ENCODE measurements around the gene PTPRN2. TPM values are rescaled to one million over a fixed set of nuclear protein-coding genes. Genes with fewer than 3 reads are reported as not detected.
"Not testable (repeated sequence)": the region's sequence is repeated elsewhere in the genome, so short reads cannot be mapped to it uniquely, and the experiment has no call there.

Gene PTPRN2
- total and polyA plus RNA-seq, 5 experiments from 2014 or later, result 0.69 to 1.5 (median 0.99) TPM

DNA sequence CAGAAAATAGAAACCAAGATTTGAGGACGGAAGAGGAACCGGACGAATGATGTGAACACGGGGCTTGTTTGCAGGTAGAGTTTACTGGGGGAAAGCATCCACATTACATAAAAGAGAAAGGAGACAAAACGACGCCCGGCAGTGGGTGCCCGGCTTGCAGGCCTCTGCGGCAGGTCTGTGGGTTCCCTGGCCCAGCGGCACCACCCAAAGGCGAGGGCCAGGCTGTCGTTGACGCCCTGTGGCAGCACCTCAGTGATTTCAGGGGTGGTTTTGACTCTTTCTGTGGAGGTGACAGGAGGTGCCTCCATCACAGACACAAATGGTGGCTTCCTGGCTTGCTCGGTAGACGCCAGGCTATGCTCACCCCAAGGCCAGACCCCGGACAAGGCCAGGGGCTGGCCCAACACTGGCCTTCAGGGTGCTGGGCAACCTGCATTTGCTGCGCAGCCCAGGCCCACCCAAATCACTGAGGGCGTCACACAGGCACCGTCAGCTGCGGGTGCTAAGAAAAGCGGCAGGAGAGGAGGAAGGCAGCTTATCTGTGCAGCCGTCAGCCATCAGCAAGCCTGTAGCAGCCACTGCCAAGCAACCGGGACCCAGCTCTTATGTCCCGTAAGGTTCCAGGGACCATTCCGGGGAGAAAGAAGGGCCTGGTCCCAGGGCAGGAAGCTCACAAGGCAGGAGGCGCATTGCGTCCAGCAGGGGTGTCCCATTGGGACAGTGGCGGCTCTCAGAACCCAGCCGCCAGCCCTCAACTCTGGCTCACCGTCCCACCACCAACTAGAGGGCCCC lies 230.3 kb downstream of the PTPRN2 start:
- POLR2A ChIA-PET, result no interaction called here
- Mint-ChIP-seq H3K9me3 (peaks cover 10 to 30% (median 17%) of the 10 kb centered on the region in 9 donors), H3K27me3 (peaks cover 5 to 25% (median 18%) of the 10 kb centered on the region in 5 donors), H3K27ac (peak overlapping the region in 1 of 10 donors; percentile 56), H3K4me1 (no peaks in the 10 kb centered on the region), H3K4me3 (no peak overlapping the region), H3K36me3 (peaks cover 0 to 24% (median 1%) of the 10 kb centered on the region in 3 donors)
- no peak for DNase-seq
- no peak for ATAC-seq

DNA sequence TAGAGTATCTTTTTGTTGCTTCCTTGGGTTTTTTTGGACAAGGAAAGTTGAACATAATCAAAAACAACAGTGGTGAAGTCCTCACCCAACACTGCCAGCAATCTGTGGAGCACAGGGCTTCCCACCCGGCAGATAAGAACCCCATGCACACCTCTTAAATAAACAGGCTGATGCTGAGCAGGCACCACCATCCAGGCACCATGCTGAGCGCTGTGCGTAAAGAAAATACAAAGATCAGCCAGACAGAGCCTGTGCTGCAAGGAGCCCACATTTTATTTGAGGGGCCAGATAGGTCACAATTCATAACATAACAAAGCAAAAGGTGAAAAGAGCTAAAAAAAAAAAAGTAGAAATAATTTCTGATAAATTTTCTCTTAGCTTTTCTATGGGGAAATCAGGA lies 231.2 kb downstream of the PTPRN2 start:
- Mint-ChIP-seq H3K4me1 (no peaks in the 10 kb centered on the region), H3K4me3 (no peak overlapping the region), H3K9me3 (peaks cover 10 to 30% (median 17%) of the 10 kb centered on the region in 9 donors), H3K27ac (no peak overlapping the region), H3K27me3 (peaks cover 5 to 27% (median 18%) of the 10 kb centered on the region in 5 donors), H3K36me3 (peaks cover 0 to 24% (median 1%) of the 10 kb centered on the region in 3 donors)
- POLR2A ChIA-PET, result no interaction called here
- no peak for DNase-seq
- ATAC-seq, result no peak

DNA sequence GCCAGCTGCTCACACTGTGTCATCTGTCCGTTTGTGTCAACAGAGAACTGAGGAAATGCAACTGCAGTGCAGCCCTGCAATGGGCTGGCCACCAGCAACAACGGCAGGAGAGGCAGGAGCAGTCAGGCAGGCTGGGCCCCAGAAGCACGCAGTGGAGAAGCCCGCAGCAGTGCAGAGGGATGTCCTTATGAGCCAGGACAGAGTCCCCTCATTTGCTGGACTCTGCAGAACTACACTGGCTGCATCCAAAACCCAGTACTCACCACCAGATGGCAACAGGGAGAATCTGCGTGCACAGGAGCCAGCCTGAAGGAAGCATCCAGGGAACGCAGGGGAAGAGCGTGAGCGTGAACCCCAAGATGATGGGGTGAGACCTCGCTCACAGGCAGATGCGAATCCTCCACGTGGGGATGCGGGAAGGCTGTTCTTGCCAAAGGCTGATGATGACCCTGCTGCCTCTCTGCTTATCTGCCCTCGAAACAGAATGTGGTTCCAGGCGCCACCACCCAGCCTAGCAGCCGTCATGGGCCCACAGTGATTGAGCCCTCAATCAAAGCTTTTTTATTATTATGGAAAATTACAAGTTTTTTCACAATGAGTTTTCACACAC lies 232.1 kb downstream of the PTPRN2 start:
- Mint-ChIP-seq H3K9me3 (peaks cover 10 to 30% (median 17%) of the 10 kb centered on the region in 9 donors), H3K36me3 (peaks cover 0 to 24% (median 1%) of the 10 kb centered on the region in 3 donors), H3K27me3 (peaks cover 5 to 27% (median 16%) of the 10 kb centered on the region in 5 donors), H3K27ac (no peak overlapping the region), H3K4me1 (no peaks in the 10 kb centered on the region), H3K4me3 (no peak overlapping the region)
- peak in 1 of 10 donors; percentile 9 for DNase-seq
- POLR2A ChIA-PET, result no interaction called here
- ATAC-seq, result no peak

DNA sequence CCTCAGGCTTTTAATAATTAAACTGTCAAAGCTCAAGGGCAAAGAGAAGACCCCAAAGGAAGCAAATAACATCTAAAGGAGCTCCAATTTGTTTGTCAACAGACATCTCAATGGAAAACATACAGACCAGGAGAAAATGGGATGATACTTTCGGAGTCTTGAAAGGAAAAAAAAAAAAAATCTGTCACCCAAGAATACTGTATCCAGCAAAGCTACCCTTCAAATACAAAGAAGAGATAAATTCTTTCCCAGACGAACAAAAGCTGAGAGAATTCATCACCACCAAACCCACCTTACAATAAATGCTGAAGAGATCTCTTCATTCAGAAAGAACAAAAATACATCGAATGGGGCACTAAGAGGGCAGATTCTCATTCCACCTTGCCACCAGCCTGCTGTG lies 232.8 kb downstream of the PTPRN2 start:
- POLR2A ChIA-PET, result no interaction called here
- Mint-ChIP-seq H3K36me3 (peaks cover 0 to 24% (median 1%) of the 10 kb centered on the region in 3 donors), H3K4me1 (no peaks in the 10 kb centered on the region), H3K9me3 (peaks cover 10 to 30% (median 17%) of the 10 kb centered on the region in 9 donors), H3K27me3 (peaks cover 5 to 27% (median 20%) of the 10 kb centered on the region in 5 donors), H3K27ac (no peak overlapping the region), H3K4me3 (no peak overlapping the region)
- ATAC-seq (no peak), DNase-seq (no peak)

DNA sequence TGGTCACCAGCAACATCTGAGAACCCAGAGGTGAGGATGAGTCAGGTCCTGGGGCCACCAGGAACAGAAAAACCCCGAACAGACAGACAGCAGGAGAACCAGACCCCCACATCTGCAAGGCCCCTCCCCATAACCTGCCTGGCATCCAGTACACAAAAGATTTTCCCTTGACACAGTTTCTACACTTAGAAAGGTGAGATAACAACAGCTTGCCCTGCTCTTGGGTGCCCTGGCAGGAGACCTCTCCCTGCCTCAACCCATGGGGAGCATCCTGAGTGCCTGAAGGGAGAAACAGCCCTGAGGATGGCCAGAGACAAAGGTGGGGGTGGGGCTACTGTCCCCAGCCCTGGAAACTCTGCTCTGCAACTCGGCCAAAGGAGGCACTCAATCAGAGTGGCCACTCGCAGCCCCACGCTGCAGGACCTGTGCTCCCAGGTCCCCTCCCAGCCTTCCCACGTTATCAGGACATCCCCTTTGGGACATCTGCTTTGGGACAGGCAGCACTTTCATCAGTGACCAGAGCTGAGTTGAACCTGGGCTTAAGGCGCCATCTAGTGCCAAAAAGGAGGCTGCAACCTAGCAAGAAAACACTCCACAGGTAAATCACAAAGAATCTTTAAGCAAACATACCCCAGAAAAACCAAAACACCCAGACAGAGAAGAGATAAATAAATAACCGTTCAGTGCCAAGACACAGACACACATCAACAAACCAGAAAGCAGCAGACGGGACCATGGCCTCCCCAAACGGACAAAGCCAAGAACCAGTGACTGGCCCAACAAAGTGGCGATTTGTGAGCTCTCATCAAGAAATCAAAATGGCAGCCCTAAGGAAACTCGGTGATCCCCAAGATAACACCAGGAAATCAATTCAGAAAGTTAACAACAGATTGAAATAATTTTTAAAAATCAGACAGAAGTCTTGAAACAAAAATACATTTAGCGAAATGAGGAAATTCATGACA lies 233.7 kb downstream of the PTPRN2 start:
- Mint-ChIP-seq H3K4me1 (no peaks in the 10 kb centered on the region), H3K9me3 (peaks cover 10 to 30% (median 17%) of the 10 kb centered on the region in 9 donors)

DNA sequence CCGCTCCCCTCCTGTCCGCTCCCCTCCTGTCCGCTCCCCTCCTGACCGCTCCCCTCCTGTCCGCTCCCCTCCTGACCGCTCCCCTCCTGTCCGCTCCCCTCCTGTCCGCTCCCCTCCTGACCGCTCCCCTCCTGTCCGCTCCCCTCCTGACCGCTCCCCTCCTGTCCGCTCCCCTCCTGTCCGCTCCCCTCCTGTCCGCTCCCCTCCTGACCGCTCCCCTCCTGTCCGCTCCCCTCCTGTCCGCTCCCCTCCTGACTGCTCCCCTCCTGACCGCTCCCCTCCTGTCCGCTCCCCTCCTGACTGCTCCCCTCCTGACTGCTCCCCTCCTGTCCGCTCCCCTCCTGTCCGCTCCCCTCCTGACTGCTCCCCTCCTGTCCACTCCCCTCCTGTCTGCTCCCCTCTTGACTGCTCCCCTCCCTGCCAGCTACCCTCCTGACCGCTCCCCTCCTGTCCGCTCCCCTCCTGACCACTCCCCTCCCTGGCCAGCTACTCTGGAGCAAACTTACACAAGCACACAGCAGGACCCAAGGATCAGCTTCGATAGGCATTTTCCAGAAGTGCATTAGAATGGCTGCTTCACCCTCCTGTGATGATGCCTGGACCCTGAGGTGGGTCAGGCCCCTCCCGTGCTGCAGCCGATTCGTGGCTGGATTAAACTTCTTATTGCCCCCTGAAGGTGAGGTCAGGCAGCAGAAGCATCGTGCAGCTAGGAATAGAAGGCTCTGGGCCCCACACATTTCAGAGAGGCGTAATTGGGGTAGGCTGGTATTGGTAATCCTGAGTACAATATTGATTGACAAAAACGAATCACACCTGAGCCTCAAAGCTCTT lies 235.5 kb downstream of the PTPRN2 start:
- Mint-ChIP-seq H3K9me3 (peaks cover 10 to 30% (median 17%) of the 10 kb centered on the region in 9 donors), H3K27me3 (peaks cover 5 to 24% (median 22%) of the 10 kb centered on the region in 5 donors), H3K36me3 (peaks cover 0 to 24% (median 0%) of the 10 kb centered on the region in 3 donors)
- peak in 1 of 10 donors; percentile 38 for DNase-seq
- H3K4me3 Mint-ChIP-seq, H3K27ac Mint-ChIP-seq, POLR2A ChIA-PET, ATAC-seq, H3K4me1 Mint-ChIP-seq: not testable (repeated sequence)

More for the DNA sequence above, 233.7 kb downstream of the PTPRN2 start:
- POLR2A ChIA-PET, result no interaction called here
- no peak for ATAC-seq
- no peak overlapping the region for H3K27ac Mint-ChIP-seq
- H3K36me3 Mint-ChIP-seq, result peaks cover 0 to 24% (median 1%) of the 10 kb centered on the region in 3 donors
- no peak overlapping the region for H3K4me3 Mint-ChIP-seq
- H3K27me3 Mint-ChIP-seq, result peaks cover 5 to 27% (median 21%) of the 10 kb centered on the region in 5 donors
- DNase-seq, result peak in 1 of 10 donors; percentile 42

DNA sequence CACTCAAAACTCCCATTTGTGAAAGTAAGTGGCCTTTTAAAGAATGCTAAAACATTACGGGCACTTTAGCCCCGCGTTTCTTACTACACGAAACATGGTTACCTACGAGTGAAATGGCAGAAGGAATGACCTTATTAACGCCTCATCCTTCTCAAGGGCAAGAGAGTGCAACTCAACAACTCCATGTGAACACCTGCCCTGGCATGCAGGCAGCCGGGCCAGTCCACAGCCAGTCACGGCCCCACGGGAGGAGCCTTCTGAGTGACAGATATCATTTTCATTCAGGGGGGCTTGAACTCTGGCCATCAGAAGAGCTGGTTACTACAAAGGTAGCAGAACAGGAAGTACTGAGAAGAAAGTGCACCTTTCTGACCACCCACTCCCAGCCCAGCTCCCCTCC lies 236.1 kb downstream of the PTPRN2 start:
- DNase-seq, result peak in 1 of 10 donors; percentile 8
- peaks cover 10 to 29% (median 16%) of the 10 kb centered on the region in 9 donors for H3K9me3 Mint-ChIP-seq

DNA sequence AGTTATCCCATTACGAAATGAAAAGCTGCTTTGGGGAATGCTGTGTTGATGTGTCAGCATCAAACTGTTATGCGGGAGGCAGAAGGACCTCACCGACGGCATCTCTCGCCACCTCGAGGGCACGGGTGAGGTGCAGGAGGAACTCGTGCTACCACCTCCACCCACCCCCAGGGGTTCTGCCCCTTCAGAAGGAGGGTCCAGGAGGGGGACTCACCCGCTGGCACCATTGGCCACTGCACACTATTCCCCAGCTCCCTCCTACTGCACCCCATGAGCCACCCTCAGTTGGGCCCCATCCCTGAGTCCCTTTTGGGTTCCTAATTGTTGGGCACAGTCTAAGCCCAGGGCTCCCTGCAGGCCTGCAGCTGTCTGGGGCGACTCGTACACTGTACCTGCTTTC lies 236.6 kb downstream of the PTPRN2 start:
- Mint-ChIP-seq H3K4me1 (no peaks in the 10 kb centered on the region), H3K36me3 (peaks cover 0 to 17% (median 0%) of the 10 kb centered on the region in 3 donors), H3K9me3 (peaks cover 10 to 25% (median 14%) of the 10 kb centered on the region in 9 donors), H3K27me3 (peaks cover 3 to 15% (median 13%) of the 10 kb centered on the region in 5 donors), H3K4me3 (no peak overlapping the region), H3K27ac (no peak overlapping the region)
- no peak for ATAC-seq
- peak in 1 of 10 donors; percentile 59 for DNase-seq
- POLR2A ChIA-PET, result no interaction called here

More for the DNA sequence above, 236.1 kb downstream of the PTPRN2 start:
- ATAC-seq, result no peak
- Mint-ChIP-seq H3K27me3 (peaks cover 4 to 17% (median 16%) of the 10 kb centered on the region in 5 donors), H3K4me3 (no peak overlapping the region), H3K36me3 (peaks cover 0 to 21% (median 0%) of the 10 kb centered on the region in 3 donors), H3K27ac (no peak overlapping the region), H3K4me1 (no peaks in the 10 kb centered on the region)
- POLR2A ChIA-PET, result no interaction called here

DNA sequence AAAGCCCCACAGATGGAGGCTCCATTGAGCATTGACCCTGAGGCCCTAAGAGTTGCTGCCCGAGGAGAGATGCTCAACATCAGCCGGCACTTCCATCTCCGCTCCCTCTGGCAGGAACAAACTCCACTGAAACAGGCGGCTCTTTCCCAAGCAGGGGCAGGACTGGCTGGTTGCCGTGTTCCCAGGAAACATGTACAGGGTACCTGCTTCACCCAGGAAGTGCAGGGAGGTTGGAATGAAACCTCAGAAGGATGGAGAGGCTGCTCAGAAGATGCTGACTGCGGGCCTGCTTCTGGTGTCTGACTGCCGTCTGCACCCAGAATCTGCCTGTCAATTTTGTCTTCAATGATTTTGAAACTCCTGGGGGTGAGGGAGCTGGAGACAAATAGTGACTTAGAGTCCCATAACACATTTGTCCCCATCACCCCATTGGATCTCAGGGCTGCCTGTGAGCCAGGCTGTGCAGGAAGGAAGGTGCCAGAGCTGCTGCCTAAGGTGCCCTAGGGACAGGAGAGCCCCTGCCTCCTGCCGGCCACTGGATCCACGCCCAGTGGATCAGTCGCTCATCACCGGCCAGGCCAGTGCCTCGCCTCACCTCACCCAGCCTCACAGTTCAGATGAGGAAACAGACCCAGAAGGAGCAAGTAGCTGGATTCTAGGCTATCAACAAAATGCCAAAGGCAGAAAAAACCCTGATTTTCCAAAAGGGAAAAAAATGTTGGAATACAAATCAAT lies 237.3 kb downstream of the PTPRN2 start:
- Mint-ChIP-seq H3K27ac (no peak overlapping the region), H3K4me1 (no peaks in the 10 kb centered on the region), H3K4me3 (no peak overlapping the region), H3K9me3 (peaks cover 10 to 20% (median 14%) of the 10 kb centered on the region in 9 donors), H3K27me3 (peaks cover 3 to 15% (median 10%) of the 10 kb centered on the region in 5 donors), H3K36me3 (peaks cover 0 to 16% (median 0%) of the 10 kb centered on the region in 3 donors)
- peak in 1 of 10 donors; percentile 27 for DNase-seq
- no peak for ATAC-seq
- POLR2A ChIA-PET, result no interaction called here

DNA sequence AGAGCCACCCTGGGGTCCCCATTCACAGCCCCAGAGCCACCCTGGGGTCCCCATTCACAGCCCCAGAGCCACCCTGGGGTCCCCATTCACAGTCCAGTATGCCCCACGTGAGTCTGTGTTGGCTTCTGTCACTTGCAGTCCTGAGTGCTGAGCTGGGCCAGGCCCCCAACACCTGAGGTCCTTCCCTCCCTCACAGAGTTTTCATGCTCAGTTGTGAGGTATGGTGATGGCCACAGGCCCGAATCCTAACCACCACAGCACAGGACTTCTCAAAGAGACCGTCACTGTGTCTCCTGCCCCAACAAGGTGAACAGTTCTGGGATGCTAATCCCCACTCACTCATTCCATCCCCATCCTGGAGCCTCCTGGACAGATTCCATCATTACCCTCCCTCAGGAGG lies 239.2 kb downstream of the PTPRN2 start:
- POLR2A ChIA-PET, result no interaction called here
- DNase-seq (no peak), ATAC-seq (no peak)
- Mint-ChIP-seq H3K4me3 (no peak overlapping the region), H3K4me1 (no peaks in the 10 kb centered on the region), H3K36me3 (no peaks in the 10 kb centered on the region), H3K9me3 (peaks cover 0 to 2% (median 0%) of the 10 kb centered on the region in 9 donors), H3K27me3 (peaks cover 0 to 13% (median 8%) of the 10 kb centered on the region in 5 donors), H3K27ac (no peak overlapping the region)

DNA sequence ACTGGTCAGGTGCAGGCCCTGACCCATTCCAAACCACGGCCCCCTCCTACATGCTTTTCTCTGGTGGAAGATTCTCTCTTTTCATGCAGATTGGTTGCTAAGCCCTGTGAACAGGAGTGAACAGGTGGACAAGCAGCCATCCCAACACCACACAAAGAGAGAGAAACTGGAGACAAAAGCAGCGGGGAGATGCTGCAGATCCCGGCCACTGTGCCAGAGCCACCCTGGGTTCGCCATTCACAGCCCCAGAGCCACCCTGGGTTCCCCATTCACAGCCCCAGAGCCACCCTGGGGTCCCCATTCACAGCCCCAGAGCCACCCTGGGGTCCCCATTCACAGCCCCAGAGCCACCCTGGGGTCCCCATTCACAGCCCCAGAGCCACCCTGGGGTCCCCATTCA lies 239.6 kb downstream of the PTPRN2 start:
- peaks cover 0 to 13% (median 8%) of the 10 kb centered on the region in 5 donors for H3K27me3 Mint-ChIP-seq
- ATAC-seq, H3K9me3 Mint-ChIP-seq, H3K36me3 Mint-ChIP-seq, H3K27ac Mint-ChIP-seq, POLR2A ChIA-PET, DNase-seq, H3K4me3 Mint-ChIP-seq, H3K4me1 Mint-ChIP-seq: not testable (repeated sequence)

Data from naive thymus-derived CD8-positive, alpha-beta T cell (primary cell).